Testis (tissue), 3 donors: Measurements from ENCODE around the gene FNDC3A. TPM values are rescaled to one million over a fixed set of nuclear protein-coding genes. Genes with fewer than 3 reads are reported as not detected.

Source experiments
- DNase-seq: peaks from one replicate; pipeline ENCODE4 v3.0.0-alpha.2; 2019
- H3K27ac ChIP-seq, 2 donors: fragments of 200-600 bp; sonication (generic); one replicate each; pipeline ENCODE4 v1.5.1; 2019
- H3K27me3 ChIP-seq: fragments of 200-600 bp; sonication (generic); one replicate; pipeline ENCODE4 v1.5.1; 2019
- H3K36me3 ChIP-seq: fragments of 200-600 bp; sonication (generic); one replicate; pipeline ENCODE4 v1.5.1; 2017; ENCODE audit warnings: low read depth; ENCODE audit errors: missing control alignments
- H3K4me1 ChIP-seq: fragments of 200-600 bp; sonication (generic); one replicate; pipeline ENCODE4 v1.5.1; 2019
- H3K4me3 ChIP-seq, 2 donors: fragments of 200-600 bp; sonication (generic); one replicate each; pipeline ENCODE4 v1.5.1; 2017 to 2019
- H3K9me3 ChIP-seq: fragments of 200-600 bp; sonication (generic); one replicate; pipeline ENCODE4 v1.5.1; 2017
- POLR2A ChIP-seq: fragments of 450-650 bp; IDR thresholded peaks from one replicate; pipeline ENCODE4 v1.6.1; 2017; ENCODE audit warnings: antibody characterized with exemption, mild to moderate bottlenecking, moderate library complexity
- WGBS, 2 donors: methylation state at CpG; one replicate each; pipeline ENCODE4 v1.1.5; 2018; 5-methylcytosine and 5-hydroxymethylcytosine counted together
- intact Hi-C: fragments of 100-400 bp; cut with DNase I; formaldehyde crosslinking; loops from one replicate; pipeline ENCODE4 v1.15.1; 2023; ENCODE audit warnings: low total_unique reads
- polyA plus RNA-seq: library from polyadenylated mRNA; stranded (reverse); fragments of 350-450 nt; fragmentation: Illumina TruSeq; extraction: RNeasy Lipid Tissue Mini Kit (QIAGEN cat#74804); gene quantifications from one replicate; pipeline ENCODE4 v1.2.3, GENCODE V29; 2014; ENCODE audit warnings: low read depth, low replicate concordance; ENCODE audit not compliant: insufficient read depth
- total RNA-seq, 2 donors: library from RNA; depleted of rRNA; stranded (reverse); fragments of >200 nt; gene quantifications; one replicate each; pipeline ENCODE4 v1.2.3, GENCODE V29; 2016
- TF ChIP-seq, protein P1 (sequence below), 3 experiments: fragments of 450-650 bp in 2 of 3; fragments of 200-600 bp in 1 of 3; sonication (generic) in 1 of 3; IDR thresholded peaks; one replicate each; pipeline ENCODE4 v1.5.1; 2016 to 2019; ENCODE audit warnings: antibody characterized with exemption in 3 of 3, mild to moderate bottlenecking in 2 of 3, moderate library complexity in 1 of 3

The FNDC3A gene
- total and polyA plus RNA-seq, 3 donors from 2014 or later, result 52.5 to 77.3 (median 75.0) TPM

DNA sequence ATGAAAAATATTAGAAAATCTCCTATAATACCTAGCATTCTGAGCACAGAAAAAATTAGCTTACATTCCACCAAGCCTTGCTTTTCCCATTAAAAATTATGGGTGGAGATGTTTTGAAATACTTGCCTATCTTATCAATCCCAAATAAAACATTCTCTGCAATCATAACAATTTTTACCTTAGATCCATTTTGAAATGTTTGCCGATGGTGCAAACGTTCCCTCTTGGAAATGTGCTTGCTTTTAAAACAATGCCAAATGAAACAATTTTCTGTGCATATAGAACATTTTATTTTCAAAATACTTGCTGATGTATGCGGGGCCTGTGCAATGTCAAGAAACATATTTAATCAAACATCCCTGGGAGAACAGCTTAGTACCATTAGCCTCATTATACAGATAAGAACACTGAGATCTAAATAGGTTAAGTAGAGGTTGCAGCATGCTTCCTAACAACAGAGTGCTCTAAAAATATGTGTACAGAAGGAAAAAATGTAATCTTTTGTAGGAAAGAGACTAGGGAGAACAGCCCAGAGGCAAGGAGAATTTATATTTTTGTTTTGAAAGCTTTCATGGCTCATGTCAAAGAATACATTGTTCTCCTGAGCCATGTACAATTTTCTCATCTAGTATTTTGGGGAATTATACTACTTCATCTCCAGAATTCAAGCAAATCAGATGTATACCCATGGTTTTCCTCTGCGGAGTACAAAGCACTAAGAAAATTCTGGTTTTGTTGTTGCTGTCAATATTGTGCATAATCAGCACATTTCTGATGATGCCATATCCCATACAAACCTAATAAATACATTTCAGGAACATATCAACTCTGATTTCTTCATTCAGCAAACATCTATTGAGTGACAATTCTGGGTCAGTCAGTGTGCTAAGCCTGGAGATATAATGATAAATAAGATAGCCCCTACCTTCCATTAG is 25.9 kb upstream of the FNDC3A start:
- Histone ChIP-seq H3K4me3 (no peak overlapping the region), H3K36me3 (no peaks in the 10 kb centered on the region), H3K4me1 (no peaks in the 10 kb centered on the region), H3K27me3 (no peaks in the 10 kb centered on the region), H3K9me3 (no peaks in the 10 kb centered on the region), H3K27ac (no peak overlapping the region)
- DNase-seq, result no peak
- WGBS, 2 donors, result 35 to 40% methylated on average over 4 of the region's 4 CpGs
- intact Hi-C loops, result no loop called here
- TF ChIP-seq, protein P1, sequence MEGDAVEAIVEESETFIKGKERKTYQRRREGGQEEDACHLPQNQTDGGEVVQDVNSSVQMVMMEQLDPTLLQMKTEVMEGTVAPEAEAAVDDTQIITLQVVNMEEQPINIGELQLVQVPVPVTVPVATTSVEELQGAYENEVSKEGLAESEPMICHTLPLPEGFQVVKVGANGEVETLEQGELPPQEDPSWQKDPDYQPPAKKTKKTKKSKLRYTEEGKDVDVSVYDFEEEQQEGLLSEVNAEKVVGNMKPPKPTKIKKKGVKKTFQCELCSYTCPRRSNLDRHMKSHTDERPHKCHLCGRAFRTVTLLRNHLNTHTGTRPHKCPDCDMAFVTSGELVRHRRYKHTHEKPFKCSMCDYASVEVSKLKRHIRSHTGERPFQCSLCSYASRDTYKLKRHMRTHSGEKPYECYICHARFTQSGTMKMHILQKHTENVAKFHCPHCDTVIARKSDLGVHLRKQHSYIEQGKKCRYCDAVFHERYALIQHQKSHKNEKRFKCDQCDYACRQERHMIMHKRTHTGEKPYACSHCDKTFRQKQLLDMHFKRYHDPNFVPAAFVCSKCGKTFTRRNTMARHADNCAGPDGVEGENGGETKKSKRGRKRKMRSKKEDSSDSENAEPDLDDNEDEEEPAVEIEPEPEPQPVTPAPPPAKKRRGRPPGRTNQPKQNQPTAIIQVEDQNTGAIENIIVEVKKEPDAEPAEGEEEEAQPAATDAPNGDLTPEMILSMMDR (IDR thresholded peaks at IDR 0.05), result no peak

DNA sequence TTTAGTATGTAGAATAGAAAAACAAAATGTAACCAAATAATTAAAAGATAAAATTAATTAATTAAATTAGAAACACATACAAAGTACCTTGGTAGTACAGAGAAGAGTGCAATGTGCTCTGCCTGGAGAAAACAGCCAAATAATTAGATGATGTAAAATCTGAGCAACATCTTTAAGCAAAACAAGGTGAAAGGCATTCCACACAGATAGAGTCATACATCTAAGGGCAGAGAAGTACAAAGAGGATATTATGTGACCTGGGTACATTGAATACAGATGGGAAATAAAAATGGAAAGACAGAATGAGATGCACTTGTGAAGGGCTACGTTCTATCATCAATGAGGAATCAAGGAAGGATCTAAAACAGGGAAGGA is 25.2 kb upstream of the FNDC3A start:
- intact Hi-C loops, result no loop called here

DNA sequence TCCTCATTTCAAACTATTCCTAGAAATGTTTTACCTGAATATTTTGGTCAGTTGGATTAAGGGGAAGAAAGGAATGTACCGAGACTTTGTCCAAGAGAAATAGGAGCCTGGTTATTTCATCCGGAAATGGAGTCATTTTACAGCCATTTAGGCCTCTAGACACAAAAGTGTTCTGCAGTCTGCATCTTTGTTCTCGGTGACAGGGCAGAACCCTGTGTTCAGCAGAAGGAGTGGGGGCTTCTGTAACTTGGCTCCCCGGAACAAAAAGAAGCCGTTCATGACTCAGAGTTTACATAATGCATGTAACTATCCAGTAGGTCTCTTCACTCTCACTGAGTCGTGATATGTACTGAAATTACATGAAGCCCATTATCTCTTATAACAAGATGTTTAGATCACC is 21.6 kb upstream of the FNDC3A start:
- no peaks in the 10 kb centered on the region for H3K9me3 ChIP-seq
- H3K4me3 ChIP-seq, result no peak overlapping the region
- no peaks in the 10 kb centered on the region for H3K27me3 ChIP-seq
- intact Hi-C loops, result no loop called here
- no peak overlapping the region for H3K27ac ChIP-seq
- 55 to 65% methylated on average over 6 of the region's 6 CpGs for WGBS, 2 donors
- no peak for DNase-seq
- TF ChIP-seq POLR2A, result no peak
- TF ChIP-seq, protein P1 (IDR thresholded peaks at IDR 0.05), result no peak
- no peaks in the 10 kb centered on the region for H3K4me1 ChIP-seq
- no peaks in the 10 kb centered on the region for H3K36me3 ChIP-seq

More for the DNA sequence above, 25.2 kb upstream of the FNDC3A start:
- Histone ChIP-seq H3K27ac (no peak overlapping the region), H3K9me3 (no peaks in the 10 kb centered on the region), H3K4me1 (no peaks in the 10 kb centered on the region), H3K27me3 (no peaks in the 10 kb centered on the region), H3K4me3 (no peak overlapping the region), H3K36me3 (no peaks in the 10 kb centered on the region)
- DNase-seq, result no peak
- WGBS, 2 donors, result 62 to 80% methylated on average over 1 of the region's 1 CpG
- TF ChIP-seq, protein P1 (IDR thresholded peaks at IDR 0.05), result no peak
- no peak for TF ChIP-seq POLR2A

DNA sequence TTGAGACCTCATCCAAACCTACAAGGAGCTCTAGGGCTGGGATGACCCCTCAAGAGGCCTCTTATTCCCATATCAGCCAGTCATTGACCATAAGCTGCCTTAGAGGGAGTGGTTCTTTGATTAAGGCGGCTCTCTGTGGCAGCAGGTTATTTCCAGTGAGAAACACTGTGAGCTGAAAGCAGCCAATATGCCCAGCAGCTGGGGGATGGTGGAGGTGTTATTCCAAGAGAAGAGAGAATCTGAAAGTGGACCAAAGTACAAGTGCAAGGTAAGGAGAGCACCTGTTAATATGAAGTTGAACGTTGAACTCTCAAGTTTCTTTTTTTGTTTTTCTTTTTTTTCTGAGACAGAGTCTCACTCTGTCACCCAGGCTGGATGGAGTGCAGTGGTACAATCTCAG is 20.2 kb upstream of the FNDC3A start:
- Histone ChIP-seq H3K27ac (no peak overlapping the region), H3K27me3 (no peaks in the 10 kb centered on the region), H3K9me3 (no peaks in the 10 kb centered on the region), H3K4me1 (no peaks in the 10 kb centered on the region), H3K4me3 (no peak overlapping the region), H3K36me3 (no peaks in the 10 kb centered on the region)
- DNase-seq, result no peak
- TF ChIP-seq, protein P1 (IDR thresholded peaks at IDR 0.05), result no peak
- no peak for TF ChIP-seq POLR2A
- 64 to 89% methylated on average over 2 of the region's 2 CpGs for WGBS, 2 donors
- intact Hi-C loops, result no loop called here

DNA sequence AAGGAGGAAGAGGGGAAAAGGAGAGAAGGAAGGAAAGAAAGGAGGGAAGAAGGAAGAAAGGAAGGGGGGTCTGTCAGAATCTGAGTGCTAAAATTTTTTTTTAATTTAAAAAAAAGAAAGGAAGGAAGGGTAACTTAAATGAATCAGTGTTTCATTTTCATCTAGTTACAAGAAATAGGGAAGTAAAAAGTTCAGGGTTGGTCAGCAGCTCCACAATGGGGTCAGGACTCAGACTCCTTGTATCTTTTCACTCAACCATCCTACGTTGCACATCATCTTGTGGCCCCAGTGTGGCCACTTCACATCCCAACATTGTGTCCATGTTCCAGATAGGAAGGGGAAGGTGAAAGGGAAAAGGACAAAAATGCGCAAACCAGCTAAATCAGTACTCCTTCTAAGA is 14.3 kb upstream of the FNDC3A start:
- intact Hi-C loops, result no loop called here
- WGBS, 2 donors, result 71% methylated on average over 2 of the region's 2 CpGs; no CpG with 5 or more reads in 1 of the 2 donors
- Histone ChIP-seq H3K27ac (no peak overlapping the region), H3K36me3 (no peaks in the 10 kb centered on the region), H3K4me3 (no peak overlapping the region), H3K4me1 (no peaks in the 10 kb centered on the region), H3K27me3 (no peaks in the 10 kb centered on the region), H3K9me3 (no peaks in the 10 kb centered on the region)
- TF ChIP-seq POLR2A, result no peak
- TF ChIP-seq, protein P1 (IDR thresholded peaks at IDR 0.05), result no peak
- no peak for DNase-seq
